HepG2 (cell line): ENCODE measurements around the gene OASL. TPM values are rescaled to one million over a fixed set of nuclear protein-coding genes. Genes with fewer than 3 reads are reported as not detected.

ENCODE experiments used
- GATAD2A ChIP-seq: IDR thresholded peaks from 2 replicates; pipeline ENCODE4 v1.6.1; 2016
- RAD21 ChIP-seq: fragments of 450-650 bp; formaldehyde crosslinking; IDR thresholded peaks from 2 replicates; pipeline ENCODE4 v1.5.0; 2020; ENCODE audit warnings: mild to moderate bottlenecking
- SALL2 ChIP-seq: sonication (generic); formaldehyde crosslinking; IDR thresholded peaks from 2 replicates; pipeline ENCODE4 v1.8.1; 2023; ENCODE audit warnings: mild to moderate bottlenecking, missing genetic modification reagents, inconsistent platforms
- ZFY ChIP-seq: sonication (generic); formaldehyde crosslinking; IDR thresholded peaks from 2 replicates; pipeline ENCODE4 v1.4.0; 2020; ENCODE audit warnings: missing genetic modification reagents
- ZNF205 ChIP-seq: IDR thresholded peaks from 2 replicates; pipeline ENCODE4 v1.6.1; 2018; ENCODE audit warnings: missing biosample characterization, missing genetic modification reagents
- ZNF383 ChIP-seq: sonication (generic); formaldehyde crosslinking; IDR thresholded peaks from 2 replicates; pipeline ENCODE4 v1.4.0; 2020; ENCODE audit warnings: missing genetic modification reagents, mild to moderate bottlenecking, borderline replicate concordance
- ZNF557 ChIP-seq: sonication (generic); formaldehyde crosslinking; IDR thresholded peaks from 2 replicates; pipeline ENCODE4 v1.4.0; 2020; ENCODE audit warnings: missing genetic modification reagents
- ZNF720 ChIP-seq: sonication (generic); formaldehyde crosslinking; IDR thresholded peaks from 2 replicates; pipeline ENCODE4 v1.4.0; 2020; ENCODE audit warnings: missing genetic modification reagents
- ZNF768 ChIP-seq: sonication (generic); formaldehyde crosslinking; IDR thresholded peaks from 2 replicates; pipeline ENCODE4 v1.4.0; 2020; ENCODE audit warnings: missing genetic modification reagents
- ZZZ3 ChIP-seq: sonication (generic); formaldehyde crosslinking; IDR thresholded peaks from 2 replicates; pipeline ENCODE4 v1.4.0; 2020; ENCODE audit warnings: missing genetic modification reagents, mild to moderate bottlenecking, borderline replicate concordance
- polyA plus RNA-seq, 8 experiments: library from polyadenylated mRNA; depleted of rRNA in 3 of 8; stranded (reverse) in 7 of 8; unstranded in 1 of 8; fragments of >200 nt; fragmentation: Illumina TruSeq in 4 of 8; extraction: Trizol in 4 of 8; gene quantifications; 2 replicates each; pipeline versions ENCODE4 v1.2.1 to v1.2.3, GENCODE V29; 2011 to 2016; ENCODE audit warnings: low read depth in 4 of 8, missing spikeins in 1 of 8, mixed read lengths in 1 of 8; ENCODE audit not compliant: insufficient read depth in 1 of 8
- total RNA-seq, 5 experiments: library from RNA; depleted of rRNA; stranded (reverse); fragments of >200 nt; fragmentation: Illumina TruSeq; extraction: Trizol; gene quantifications; 2 replicates each; pipeline ENCODE4 v1.2.3, GENCODE V29; 2016; ENCODE audit warnings: low read depth in 1 of 5
- TF ChIP-seq, protein P1 (sequence below): sonication (generic); formaldehyde crosslinking; IDR thresholded peaks from 2 replicates; pipeline ENCODE4 v1.4.0; 2020; ENCODE audit warnings: missing genetic modification reagents, low read depth, mild to moderate bottlenecking, borderline replicate concordance
- TF ChIP-seq, protein P2 (sequence below): sonication (generic); formaldehyde crosslinking; IDR thresholded peaks from 2 replicates; pipeline ENCODE4 v1.5.1; 2020; ENCODE audit warnings: mild to moderate bottlenecking, missing genetic modification reagents, moderate library complexity
- TF ChIP-seq, protein P3 (sequence below): sonication (generic); formaldehyde crosslinking; IDR thresholded peaks from 2 replicates; pipeline ENCODE4 v1.4.0; 2020; ENCODE audit warnings: mild to moderate bottlenecking, missing genetic modification reagents, borderline replicate concordance
- TF ChIP-seq, protein P4 (sequence below): sonication (generic); formaldehyde crosslinking; IDR thresholded peaks from 2 replicates; pipeline ENCODE4 v1.4.0; 2020; ENCODE audit warnings: missing genetic modification reagents
- TF ChIP-seq, protein P5 (sequence below): sonication (generic); formaldehyde crosslinking; IDR thresholded peaks from 2 replicates; pipeline ENCODE4 v1.5.0; 2020; ENCODE audit warnings: mild to moderate bottlenecking, missing genetic modification reagents

The OASL gene
- total and polyA plus RNA-seq, 2 of the 13 experiments (the other 11 are each of a cell fraction or from before 2014, with no cell fraction given): 0.11 to 0.22 TPM

DNA sequence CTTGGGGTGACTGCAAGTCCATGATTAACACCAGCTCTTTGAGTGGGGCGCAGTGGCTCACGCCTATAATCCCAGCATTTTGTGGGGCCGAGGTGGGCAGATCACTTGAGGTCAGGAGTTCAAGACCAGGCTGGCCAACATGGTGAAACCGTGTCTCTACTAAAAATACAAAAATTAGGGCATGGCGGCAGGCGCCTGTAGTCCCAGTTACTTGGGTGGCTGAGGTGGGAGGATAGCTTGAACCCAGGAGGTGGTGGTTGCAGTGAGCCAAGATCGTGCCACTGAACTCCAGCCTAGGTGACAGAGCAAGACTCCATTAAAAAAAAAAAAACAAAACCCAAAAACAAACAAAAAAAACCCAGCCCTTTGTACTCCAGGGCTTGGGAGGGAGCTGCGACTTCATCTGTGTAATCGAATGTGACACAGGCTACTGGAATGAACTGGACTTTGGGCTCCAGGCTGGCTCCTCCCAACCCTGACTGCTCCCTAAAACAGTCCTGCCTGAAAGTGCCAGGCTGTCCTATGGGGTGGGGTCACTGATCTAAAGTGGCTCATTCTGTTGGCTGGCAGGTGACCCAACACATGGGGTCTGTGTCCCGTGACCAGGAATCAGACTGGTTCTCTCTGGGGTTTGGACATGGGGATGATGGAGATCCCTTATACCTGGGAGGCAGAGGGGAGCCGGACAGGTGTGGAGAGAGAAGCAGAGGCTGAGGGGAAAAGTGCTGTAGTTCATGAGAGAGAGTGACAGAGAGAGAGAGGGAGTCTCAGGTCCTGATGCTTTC, 13.4 kb downstream of the OASL start (continued):
- TF ChIP-seq, protein P1, sequence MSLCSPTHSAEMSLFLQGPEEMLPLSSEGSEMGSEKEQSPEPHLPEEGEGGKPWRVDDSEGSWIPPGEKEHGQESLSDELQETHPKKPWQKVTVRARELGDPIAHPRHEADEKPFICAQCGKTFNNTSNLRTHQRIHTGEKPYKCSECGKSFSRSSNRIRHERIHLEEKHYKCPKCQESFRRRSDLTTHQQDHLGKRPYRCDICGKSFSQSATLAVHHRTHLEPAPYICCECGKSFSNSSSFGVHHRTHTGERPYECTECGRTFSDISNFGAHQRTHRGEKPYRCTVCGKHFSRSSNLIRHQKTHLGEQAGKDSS (CRISPR knock-in tag): no peak
- TF ChIP-seq ZNF557: 0 out of 2 replicates have a peak, but pooled peaks have one; percentile 5
- no peak for TF ChIP-seq ZNF768 (CRISPR knock-in tag)
- no peak for TF ChIP-seq ZNF205 (CRISPR knock-in tag)
- TF ChIP-seq, protein P2, sequence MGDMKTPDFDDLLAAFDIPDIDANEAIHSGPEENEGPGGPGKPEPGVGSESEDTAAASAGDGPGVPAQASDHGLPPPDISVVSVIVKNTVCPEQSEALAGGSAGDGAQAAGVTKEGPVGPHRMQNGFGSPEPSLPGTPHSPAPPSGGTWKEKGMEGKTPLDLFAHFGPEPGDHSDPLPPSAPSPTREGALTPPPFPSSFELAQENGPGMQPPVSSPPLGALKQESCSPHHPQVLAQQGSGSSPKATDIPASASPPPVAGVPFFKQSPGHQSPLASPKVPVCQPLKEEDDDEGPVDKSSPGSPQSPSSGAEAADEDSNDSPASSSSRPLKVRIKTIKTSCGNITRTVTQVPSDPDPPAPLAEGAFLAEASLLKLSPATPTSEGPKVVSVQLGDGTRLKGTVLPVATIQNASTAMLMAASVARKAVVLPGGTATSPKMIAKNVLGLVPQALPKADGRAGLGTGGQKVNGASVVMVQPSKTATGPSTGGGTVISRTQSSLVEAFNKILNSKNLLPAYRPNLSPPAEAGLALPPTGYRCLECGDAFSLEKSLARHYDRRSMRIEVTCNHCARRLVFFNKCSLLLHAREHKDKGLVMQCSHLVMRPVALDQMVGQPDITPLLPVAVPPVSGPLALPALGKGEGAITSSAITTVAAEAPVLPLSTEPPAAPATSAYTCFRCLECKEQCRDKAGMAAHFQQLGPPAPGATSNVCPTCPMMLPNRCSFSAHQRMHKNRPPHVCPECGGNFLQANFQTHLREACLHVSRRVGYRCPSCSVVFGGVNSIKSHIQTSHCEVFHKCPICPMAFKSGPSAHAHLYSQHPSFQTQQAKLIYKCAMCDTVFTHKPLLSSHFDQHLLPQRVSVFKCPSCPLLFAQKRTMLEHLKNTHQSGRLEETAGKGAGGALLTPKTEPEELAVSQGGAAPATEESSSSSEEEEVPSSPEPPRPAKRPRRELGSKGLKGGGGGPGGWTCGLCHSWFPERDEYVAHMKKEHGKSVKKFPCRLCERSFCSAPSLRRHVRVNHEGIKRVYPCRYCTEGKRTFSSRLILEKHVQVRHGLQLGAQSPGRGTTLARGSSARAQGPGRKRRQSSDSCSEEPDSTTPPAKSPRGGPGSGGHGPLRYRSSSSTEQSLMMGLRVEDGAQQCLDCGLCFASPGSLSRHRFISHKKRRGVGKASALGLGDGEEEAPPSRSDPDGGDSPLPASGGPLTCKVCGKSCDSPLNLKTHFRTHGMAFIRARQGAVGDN (CRISPR knock-in tag): peak; percentile 36
- peak; percentile 77 for TF ChIP-seq GATAD2A (CRISPR knock-in tag)
- TF ChIP-seq SALL2 (CRISPR knock-in tag): no peak
- TF ChIP-seq, protein P3, sequence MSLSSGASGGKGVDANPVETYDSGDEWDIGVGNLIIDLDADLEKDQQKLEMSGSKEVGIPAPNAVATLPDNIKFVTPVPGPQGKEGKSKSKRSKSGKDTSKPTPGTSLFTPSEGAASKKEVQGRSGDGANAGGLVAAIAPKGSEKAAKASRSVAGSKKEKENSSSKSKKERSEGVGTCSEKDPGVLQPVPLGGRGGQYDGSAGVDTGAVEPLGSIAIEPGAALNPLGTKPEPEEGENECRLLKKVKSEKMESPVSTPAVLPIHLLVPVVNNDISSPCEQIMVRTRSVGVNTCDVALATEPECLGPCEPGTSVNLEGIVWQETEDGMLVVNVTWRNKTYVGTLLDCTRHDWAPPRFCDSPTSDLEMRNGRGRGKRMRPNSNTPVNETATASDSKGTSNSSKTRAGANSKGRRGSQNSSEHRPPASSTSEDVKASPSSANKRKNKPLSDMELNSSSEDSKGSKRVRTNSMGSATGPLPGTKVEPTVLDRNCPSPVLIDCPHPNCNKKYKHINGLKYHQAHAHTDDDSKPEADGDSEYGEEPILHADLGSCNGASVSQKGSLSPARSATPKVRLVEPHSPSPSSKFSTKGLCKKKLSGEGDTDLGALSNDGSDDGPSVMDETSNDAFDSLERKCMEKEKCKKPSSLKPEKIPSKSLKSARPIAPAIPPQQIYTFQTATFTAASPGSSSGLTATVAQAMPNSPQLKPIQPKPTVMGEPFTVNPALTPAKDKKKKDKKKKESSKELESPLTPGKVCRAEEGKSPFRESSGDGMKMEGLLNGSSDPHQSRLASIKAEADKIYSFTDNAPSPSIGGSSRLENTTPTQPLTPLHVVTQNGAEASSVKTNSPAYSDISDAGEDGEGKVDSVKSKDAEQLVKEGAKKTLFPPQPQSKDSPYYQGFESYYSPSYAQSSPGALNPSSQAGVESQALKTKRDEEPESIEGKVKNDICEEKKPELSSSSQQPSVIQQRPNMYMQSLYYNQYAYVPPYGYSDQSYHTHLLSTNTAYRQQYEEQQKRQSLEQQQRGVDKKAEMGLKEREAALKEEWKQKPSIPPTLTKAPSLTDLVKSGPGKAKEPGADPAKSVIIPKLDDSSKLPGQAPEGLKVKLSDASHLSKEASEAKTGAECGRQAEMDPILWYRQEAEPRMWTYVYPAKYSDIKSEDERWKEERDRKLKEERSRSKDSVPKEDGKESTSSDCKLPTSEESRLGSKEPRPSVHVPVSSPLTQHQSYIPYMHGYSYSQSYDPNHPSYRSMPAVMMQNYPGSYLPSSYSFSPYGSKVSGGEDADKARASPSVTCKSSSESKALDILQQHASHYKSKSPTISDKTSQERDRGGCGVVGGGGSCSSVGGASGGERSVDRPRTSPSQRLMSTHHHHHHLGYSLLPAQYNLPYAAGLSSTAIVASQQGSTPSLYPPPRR (CRISPR knock-in tag): no peak; the same call in 1 of the 2 replicates
- TF ChIP-seq ZNF383 (CRISPR knock-in tag): no peak
- TF ChIP-seq ZFY (CRISPR knock-in tag): peak; percentile 24; the same call in 1 of the 2 replicates
- TF ChIP-seq ZNF720: no peak
- TF ChIP-seq, protein P4, sequence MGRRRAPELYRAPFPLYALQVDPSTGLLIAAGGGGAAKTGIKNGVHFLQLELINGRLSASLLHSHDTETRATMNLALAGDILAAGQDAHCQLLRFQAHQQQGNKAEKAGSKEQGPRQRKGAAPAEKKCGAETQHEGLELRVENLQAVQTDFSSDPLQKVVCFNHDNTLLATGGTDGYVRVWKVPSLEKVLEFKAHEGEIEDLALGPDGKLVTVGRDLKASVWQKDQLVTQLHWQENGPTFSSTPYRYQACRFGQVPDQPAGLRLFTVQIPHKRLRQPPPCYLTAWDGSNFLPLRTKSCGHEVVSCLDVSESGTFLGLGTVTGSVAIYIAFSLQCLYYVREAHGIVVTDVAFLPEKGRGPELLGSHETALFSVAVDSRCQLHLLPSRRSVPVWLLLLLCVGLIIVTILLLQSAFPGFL: no peak
- TF ChIP-seq ZZZ3: no peak
- TF ChIP-seq RAD21 (CRISPR knock-in tag): no peak
- TF ChIP-seq, protein P5, sequence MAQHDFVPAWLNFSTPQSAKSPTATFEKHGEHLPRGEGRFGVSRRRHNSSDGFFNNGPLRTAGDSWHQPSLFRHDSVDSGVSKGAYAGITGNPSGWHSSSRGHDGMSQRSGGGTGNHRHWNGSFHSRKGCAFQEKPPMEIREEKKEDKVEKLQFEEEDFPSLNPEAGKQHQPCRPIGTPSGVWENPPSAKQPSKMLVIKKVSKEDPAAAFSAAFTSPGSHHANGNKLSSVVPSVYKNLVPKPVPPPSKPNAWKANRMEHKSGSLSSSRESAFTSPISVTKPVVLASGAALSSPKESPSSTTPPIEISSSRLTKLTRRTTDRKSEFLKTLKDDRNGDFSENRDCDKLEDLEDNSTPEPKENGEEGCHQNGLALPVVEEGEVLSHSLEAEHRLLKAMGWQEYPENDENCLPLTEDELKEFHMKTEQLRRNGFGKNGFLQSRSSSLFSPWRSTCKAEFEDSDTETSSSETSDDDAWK: no peak
